ENCODE results near the gene COL16A1. TPM values are rescaled to one million over a fixed set of nuclear protein-coding genes. Genes with fewer than 3 reads are reported as not detected.

COL16A1 gene
- total and polyA plus RNA-seq, 3 experiments from 2014 or later = 0.85 TPM; not detected in 2

DNA sequence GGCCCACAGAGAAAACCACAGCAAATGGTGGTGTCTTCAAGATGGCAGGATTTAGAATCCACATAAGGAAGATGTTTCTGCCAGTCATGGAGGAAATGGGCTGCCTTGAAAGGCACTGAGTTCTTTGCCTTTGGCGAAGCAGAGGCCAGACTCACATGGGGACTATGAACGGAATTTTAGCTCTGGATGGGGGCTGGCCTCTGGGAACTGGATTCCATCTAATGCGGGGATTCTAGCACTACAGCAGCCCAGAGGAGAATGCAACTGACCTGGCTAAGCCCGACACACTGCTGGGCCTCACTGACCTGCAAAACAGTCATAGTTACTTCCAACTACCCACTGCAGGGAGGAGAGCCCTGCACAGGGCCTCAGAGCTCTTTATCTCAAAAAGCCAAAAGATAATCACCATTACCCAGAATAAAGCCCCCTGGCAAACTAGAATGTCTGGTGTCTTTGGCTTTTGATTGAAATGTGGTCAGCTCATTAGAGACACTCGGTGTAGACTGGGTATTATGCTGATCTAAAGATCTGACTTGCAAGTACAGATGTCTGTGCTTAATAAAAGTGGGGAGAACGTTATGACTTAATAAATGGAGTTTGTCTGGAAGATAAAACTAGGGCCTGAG, 74.8 kb downstream of the COL16A1 start:
- Mint-ChIP-seq H3K4me1 (peaks cover 6 to 9% (median 7%) of the 10 kb centered on the region in 3 donors), H3K9me3 (no peaks in the 10 kb centered on the region)
- peaks cover 43% of the 10 kb centered on the region for H3K36me3 ChIP-seq (ENCODE audit: insufficient read depth, low read length)

DNA sequence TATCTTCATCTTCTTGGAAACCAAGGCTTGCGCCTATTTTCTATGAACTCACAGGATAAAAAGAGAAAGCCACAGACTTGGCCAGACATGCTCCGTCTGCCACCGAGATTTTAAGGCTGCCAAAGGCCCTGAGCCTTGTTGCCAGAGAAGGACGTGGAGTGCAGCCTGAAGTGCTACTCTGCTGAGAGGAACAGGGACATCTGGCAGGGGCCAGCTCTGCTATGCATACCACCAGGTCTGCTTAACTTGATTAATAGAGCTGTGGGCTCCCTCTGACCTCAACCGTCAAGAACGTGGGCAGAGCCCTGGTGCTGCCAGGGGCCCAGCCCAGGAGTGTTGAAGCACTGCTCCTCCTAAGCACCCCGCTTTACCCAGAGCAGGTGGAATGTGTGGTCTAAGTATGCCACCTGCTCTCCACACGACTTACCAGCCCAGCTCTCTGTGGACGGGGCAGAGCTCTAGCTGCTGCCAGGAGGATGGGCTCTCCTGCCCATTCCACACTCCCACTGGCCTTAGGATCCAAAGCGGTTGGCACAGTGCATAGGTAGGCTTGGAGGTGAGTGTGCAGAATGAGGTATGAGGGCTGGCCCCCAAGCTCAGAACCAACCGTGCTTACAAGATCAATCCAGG, 75.8 kb downstream of the COL16A1 start:
- H3K27me3 ChIP-seq (ENCODE audit: insufficient read depth, low read length, poor library complexity, severe bottlenecking) = no peaks in the 10 kb centered on the region
- H3K4me1 ChIP-seq (ENCODE audit: insufficient read depth, low read length) = no peaks in the 10 kb centered on the region
- no peak overlapping the region for H3K4me3 ChIP-seq (ENCODE audit: low read length)
- no peaks in the 10 kb centered on the region for H3K9me3 ChIP-seq (ENCODE audit: low read length)
- Mint-ChIP-seq H3K27ac (peak overlapping the region in 1 of 8 donors; percentile 26), H3K4me1 (peaks cover 6 to 12% (median 7%) of the 10 kb centered on the region in 3 donors), H3K9me3 (no peaks in the 10 kb centered on the region), H3K27me3 (no peaks in the 10 kb centered on the region), H3K36me3 (peaks cover 0 to 79% (median 13%) of the 10 kb centered on the region in 3 donors), H3K4me3 (no peak overlapping the region)
- H3K27ac ChIP-seq (ENCODE audit: low read depth, low read length) = no peak overlapping the region
- H3K36me3 ChIP-seq (ENCODE audit: insufficient read depth, low read length) = peaks cover 40% of the 10 kb centered on the region
- ChIA-PET CTCF (no interaction called here), POLR2A (no interaction called here)
- DNase-seq = no peak

More for the DNA sequence above, 74.8 kb downstream of the COL16A1 start:
- Histone ChIP-seq H3K27me3 (ENCODE audit: insufficient read depth, low read length, poor library complexity, severe bottlenecking) (no peaks in the 10 kb centered on the region), H3K9me3 (ENCODE audit: low read length) (no peaks in the 10 kb centered on the region), H3K27ac (ENCODE audit: low read depth, low read length) (no peak overlapping the region), H3K4me3 (ENCODE audit: low read length) (no peak overlapping the region), H3K4me1 (ENCODE audit: insufficient read depth, low read length) (no peaks in the 10 kb centered on the region)
- DNase-seq = no peak
- POLR2A ChIA-PET = interaction anchor here (0.5 kb wide), 1 partner anchor 16 kb away, joined by 4 read pairs; the partner anchor contains the start of gene PEF1
- H3K4me3 Mint-ChIP-seq = no peak overlapping the region
- CTCF ChIA-PET = interaction anchor here (0.8 to 1.0 kb wide), 3 partner anchors 10 to 116 kb away, joined by 3 to 4 read pairs (median 3); no protein-coding TSS in a partner anchor
- H3K27ac Mint-ChIP-seq = peak overlapping the region in 1 of 8 donors; percentile 10
- peaks cover 0 to 87% (median 14%) of the 10 kb centered on the region in 3 donors for H3K36me3 Mint-ChIP-seq
- no peaks in the 10 kb centered on the region for H3K27me3 Mint-ChIP-seq

DNA sequence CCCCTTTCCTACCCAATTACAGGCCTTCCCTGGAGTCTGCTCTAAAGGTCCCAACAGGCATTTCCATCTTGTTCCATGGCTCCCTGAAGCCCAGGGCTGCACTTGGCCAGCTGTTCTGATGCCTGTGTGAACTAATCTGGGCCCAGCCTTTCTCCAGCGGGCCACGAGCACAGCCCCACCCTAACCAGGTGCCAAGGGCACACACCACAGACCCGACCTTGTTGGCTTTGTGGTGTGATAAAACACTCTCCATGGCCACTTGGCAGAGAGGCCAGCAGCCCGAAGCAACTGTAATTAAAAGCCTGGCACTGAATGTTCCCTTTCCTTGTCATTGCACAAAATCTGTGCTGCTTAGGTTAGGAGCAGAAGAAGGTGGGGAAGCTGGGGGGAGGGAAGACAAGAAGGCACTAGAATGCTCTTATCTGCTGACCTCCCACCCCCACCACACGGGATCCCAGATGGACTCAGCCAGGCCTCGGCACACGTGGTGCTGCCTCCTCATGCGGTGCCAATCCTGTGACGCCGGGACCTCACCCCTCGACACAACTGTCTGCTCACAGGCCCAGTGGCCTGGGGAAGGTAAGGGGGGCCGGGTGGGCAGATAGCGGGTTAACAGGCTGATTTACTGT, 76.4 kb downstream of the COL16A1 start:
- H3K27me3 ChIP-seq (ENCODE audit: insufficient read depth, low read length, poor library complexity, severe bottlenecking) = no peaks in the 10 kb centered on the region
- H3K27me3 Mint-ChIP-seq = no peaks in the 10 kb centered on the region
- H3K9me3 ChIP-seq (ENCODE audit: low read length) = no peaks in the 10 kb centered on the region
- no peaks in the 10 kb centered on the region for H3K4me1 ChIP-seq (ENCODE audit: insufficient read depth, low read length)
- peaks cover 0 to 73% (median 9%) of the 10 kb centered on the region in 3 donors for H3K36me3 Mint-ChIP-seq
- DNase-seq = no peak
- H3K27ac ChIP-seq (ENCODE audit: low read depth, low read length) = no peak overlapping the region
- no peaks in the 10 kb centered on the region for H3K9me3 Mint-ChIP-seq
- H3K4me1 Mint-ChIP-seq = peaks cover 6 to 12% (median 7%) of the 10 kb centered on the region in 3 donors
- no peak overlapping the region for H3K4me3 ChIP-seq (ENCODE audit: low read length)
- peaks cover 34% of the 10 kb centered on the region for H3K36me3 ChIP-seq (ENCODE audit: insufficient read depth, low read length)
- peak overlapping the region in 2 of 8 donors; percentile 33 to 42 for H3K27ac Mint-ChIP-seq
- POLR2A ChIA-PET = no interaction called here
- no peak overlapping the region for H3K4me3 Mint-ChIP-seq
- CTCF ChIA-PET = interaction anchor here (0.8 kb wide), 1 partner anchor 8 kb away, joined by 3 read pairs; no protein-coding TSS in a partner anchor

GRCh38 chr1:31626223-31627207, 77.3 kb downstream of the COL16A1 start:
- H3K27me3 ChIP-seq (ENCODE audit: insufficient read depth, low read length, poor library complexity, severe bottlenecking) = no peaks in the 10 kb centered on the region
- no peak for DNase-seq
- no peaks in the 10 kb centered on the region for H3K9me3 ChIP-seq (ENCODE audit: low read length)
- ChIA-PET CTCF (interaction anchor here (0.8 kb wide), 1 partner anchor 8 kb away, joined by 3 read pairs; no protein-coding TSS in a partner anchor), POLR2A (no interaction called here)
- H3K4me1 Mint-ChIP-seq = peaks cover 6 to 12% (median 7%) of the 10 kb centered on the region in 3 donors
- H3K9me3 Mint-ChIP-seq = no peaks in the 10 kb centered on the region
- H3K27me3 Mint-ChIP-seq = no peaks in the 10 kb centered on the region
- H3K4me3 Mint-ChIP-seq = no peak overlapping the region
- H3K4me3 ChIP-seq (ENCODE audit: low read length) = no peak overlapping the region
- peaks cover 26% of the 10 kb centered on the region for H3K36me3 ChIP-seq (ENCODE audit: insufficient read depth, low read length)
- H3K36me3 Mint-ChIP-seq = peaks cover 0 to 64% (median 8%) of the 10 kb centered on the region in 3 donors
- H3K27ac ChIP-seq (ENCODE audit: low read depth, low read length) = no peak overlapping the region
- no peaks in the 10 kb centered on the region for H3K4me1 ChIP-seq (ENCODE audit: insufficient read depth, low read length)
- peak overlapping the region in 3 of 8 donors; percentile 42 to 92 (median 52) for H3K27ac Mint-ChIP-seq

DNA sequence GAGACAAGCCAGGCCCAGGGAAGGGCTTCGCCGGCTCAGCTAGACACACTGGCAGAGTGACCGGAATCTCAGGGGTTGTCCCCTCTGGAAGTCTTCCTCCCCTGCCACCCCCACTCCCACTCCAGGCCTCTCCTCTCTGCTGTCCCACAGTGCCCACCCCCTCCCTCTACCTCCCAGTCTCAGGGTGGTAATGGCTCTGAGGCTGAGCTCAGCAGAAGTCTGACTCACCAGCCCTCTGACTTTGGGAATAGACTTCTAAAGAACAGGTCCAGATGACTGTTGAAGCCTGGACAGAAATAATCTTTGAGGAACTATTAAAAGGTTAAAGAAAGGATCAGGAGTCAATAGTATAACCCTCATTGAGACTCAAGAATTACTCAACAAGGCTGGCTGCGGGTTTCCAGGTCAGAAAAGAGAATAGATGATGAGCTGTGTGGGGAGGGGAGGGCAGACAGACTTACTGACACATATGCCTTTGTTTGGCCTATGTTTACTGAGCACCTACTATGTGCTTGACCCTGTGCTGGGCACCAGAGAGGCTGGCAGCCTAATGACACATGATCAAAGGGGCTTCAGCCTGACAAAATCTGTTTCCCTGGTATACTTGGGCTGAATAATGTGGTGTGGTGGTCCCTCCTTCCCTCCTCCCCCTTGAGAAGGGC, 78.1 kb downstream of the COL16A1 start:
- Histone ChIP-seq H3K4me3 (ENCODE audit: low read length) (no peak overlapping the region), H3K27ac (ENCODE audit: low read depth, low read length) (no peak overlapping the region), H3K9me3 (ENCODE audit: low read length) (no peaks in the 10 kb centered on the region), H3K4me1 (ENCODE audit: insufficient read depth, low read length) (no peaks in the 10 kb centered on the region), H3K27me3 (ENCODE audit: insufficient read depth, low read length, poor library complexity, severe bottlenecking) (no peaks in the 10 kb centered on the region), H3K36me3 (ENCODE audit: insufficient read depth, low read length) (peaks cover 18% of the 10 kb centered on the region)
- POLR2A ChIA-PET = no interaction called here
- peaks cover 0 to 56% (median 8%) of the 10 kb centered on the region in 3 donors for H3K36me3 Mint-ChIP-seq
- peaks cover 6 to 12% (median 7%) of the 10 kb centered on the region in 3 donors for H3K4me1 Mint-ChIP-seq
- no peaks in the 10 kb centered on the region for H3K27me3 Mint-ChIP-seq
- CTCF ChIA-PET = no interaction called here
- DNase-seq = no peak
- H3K9me3 Mint-ChIP-seq = no peaks in the 10 kb centered on the region
- peak overlapping the region in 1 of 7 donors; percentile 66 for H3K4me3 Mint-ChIP-seq
- H3K27ac Mint-ChIP-seq = peak overlapping the region in 2 of 8 donors; percentile 41 to 77

DNA sequence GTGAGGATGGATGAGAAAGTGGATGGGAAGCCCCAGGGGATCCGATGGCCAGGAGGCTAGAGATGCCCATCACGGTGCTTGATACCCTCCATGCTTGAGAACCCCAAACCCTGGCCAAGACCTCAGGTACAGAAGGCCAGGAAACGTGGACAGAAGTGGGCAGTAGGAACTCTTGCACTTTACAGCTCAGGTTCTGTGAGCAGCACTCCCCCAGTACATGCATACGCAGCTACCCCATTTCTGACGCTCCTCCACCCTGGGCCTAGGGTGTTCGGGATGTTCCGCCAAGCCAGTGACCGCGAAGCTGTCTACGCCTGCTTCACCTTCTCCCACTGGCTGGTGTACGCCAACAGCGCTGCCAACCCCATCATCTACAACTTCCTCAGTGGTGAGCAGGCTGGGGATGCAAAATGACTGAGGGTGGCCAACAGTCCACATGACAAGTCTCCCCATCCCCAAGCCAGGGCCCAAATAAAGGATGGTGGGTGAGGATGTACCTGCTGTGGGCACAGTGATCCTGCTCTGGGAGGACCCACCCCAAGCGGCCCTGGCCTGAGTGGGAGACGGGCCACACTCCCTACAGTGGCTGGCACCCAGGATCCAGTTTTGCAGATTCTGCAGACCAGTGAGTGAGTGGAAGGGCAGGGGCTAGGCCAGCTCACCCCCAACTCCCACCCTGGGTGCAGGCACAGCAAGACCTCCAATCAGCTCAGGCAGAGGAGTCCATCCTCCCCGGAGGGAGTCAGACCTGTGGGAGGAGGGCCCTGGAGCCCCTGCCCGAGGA, 78.9 kb downstream of the COL16A1 start:
- ChIA-PET CTCF (no interaction called here), POLR2A (no interaction called here)
- H3K27ac ChIP-seq (ENCODE audit: low read depth, low read length) = no peak overlapping the region
- no peak overlapping the region for H3K4me3 Mint-ChIP-seq
- H3K4me1 Mint-ChIP-seq = peaks cover 6 to 12% (median 7%) of the 10 kb centered on the region in 3 donors
- H3K27me3 ChIP-seq (ENCODE audit: insufficient read depth, low read length, poor library complexity, severe bottlenecking) = no peaks in the 10 kb centered on the region
- peaks cover 0 to 48% (median 8%) of the 10 kb centered on the region in 3 donors for H3K36me3 Mint-ChIP-seq
- no peak overlapping the region for H3K4me3 ChIP-seq (ENCODE audit: low read length)
- peaks cover 11% of the 10 kb centered on the region for H3K36me3 ChIP-seq (ENCODE audit: insufficient read depth, low read length)
- H3K4me1 ChIP-seq (ENCODE audit: insufficient read depth, low read length) = no peaks in the 10 kb centered on the region
- H3K27ac Mint-ChIP-seq = peak overlapping the region in 2 of 8 donors; percentile 6 to 72
- no peak for DNase-seq
- H3K9me3 ChIP-seq (ENCODE audit: low read length) = no peaks in the 10 kb centered on the region
- no peaks in the 10 kb centered on the region for H3K9me3 Mint-ChIP-seq
- H3K27me3 Mint-ChIP-seq = peaks cover under 1 to 1% of the 10 kb centered on the region in 2 donors

Data from CD8-positive, alpha-beta memory T cell (primary cell).